H9 (cell line): Measurements from ENCODE around the gene RNF5. TPM values are rescaled to one million over a fixed set of nuclear protein-coding genes. Genes with fewer than 3 reads are reported as not detected.

ENCODE experiments used
- DNase-seq: peaks from one replicate; pipeline ENCODE4 v3.0.0-alpha.2; 2017
- H2AFZ ChIP-seq: one replicate; pipeline ENCODE4 v1.6.1; 2013; ENCODE audit warnings: mild to moderate bottlenecking, low read length, control low read depth, moderate library complexity
- H2AK5ac ChIP-seq: 2 replicates; pipeline ENCODE4 v1.6.1; 2013; ENCODE audit warnings: low read length, control low read depth, mixed read lengths; ENCODE audit not compliant: insufficient read length
- H2BK120ac ChIP-seq: one replicate; pipeline ENCODE4 v1.6.1; 2013; ENCODE audit warnings: low read depth, mild to moderate bottlenecking, low read length, control low read depth, inconsistent platforms; ENCODE audit not compliant: poor library complexity, severe bottlenecking
- H2BK12ac ChIP-seq: 2 replicates; pipeline ENCODE4 v1.6.1; 2013; ENCODE audit warnings: low read length, control low read depth, mixed read lengths, low read depth; ENCODE audit not compliant: insufficient read length
- H2BK15ac ChIP-seq: 2 replicates; pipeline ENCODE4 v1.6.1; 2013; ENCODE audit warnings: low read depth, low read length, control low read depth
- H2BK20ac ChIP-seq: one replicate; pipeline ENCODE4 v1.6.1; 2013; ENCODE audit warnings: low read depth, mild to moderate bottlenecking, low read length, control low read depth, inconsistent platforms; ENCODE audit not compliant: poor library complexity, severe bottlenecking
- H2BK5ac ChIP-seq: 2 replicates; pipeline ENCODE4 v1.6.1; 2013; ENCODE audit warnings: low read length, control low read depth, mixed read lengths; ENCODE audit not compliant: insufficient read length
- H3K14ac ChIP-seq: 2 replicates; pipeline ENCODE4 v1.6.1; 2013; ENCODE audit warnings: low read length, control low read depth; ENCODE audit not compliant: insufficient read depth
- H3K18ac ChIP-seq: 2 replicates; pipeline ENCODE4 v1.6.1; 2013; ENCODE audit warnings: low read depth, mild to moderate bottlenecking, mixed read lengths, low read length, control low read depth; ENCODE audit not compliant: insufficient read length
- H3K23ac ChIP-seq: 2 replicates; pipeline ENCODE4 v1.6.1; 2013; ENCODE audit warnings: low read length, control low read depth, mixed read lengths, low read depth; ENCODE audit not compliant: insufficient read length
- H3K23me2 ChIP-seq: 2 replicates; pipeline ENCODE4 v1.6.1; 2013; ENCODE audit warnings: low read depth, mild to moderate bottlenecking, mixed read lengths, low read length, control low read depth; ENCODE audit not compliant: insufficient read length, poor library complexity, severe bottlenecking
- H3K27ac ChIP-seq: 2 replicates; pipeline ENCODE4 v1.5.1; 2013; ENCODE audit warnings: low read length, control low read depth, mixed read lengths, low read depth; ENCODE audit not compliant: insufficient read length
- H3K27me3 ChIP-seq: 2 replicates; pipeline ENCODE4 v1.6.1; 2013; ENCODE audit warnings: low read length, control low read depth, inconsistent platforms; ENCODE audit not compliant: insufficient read depth
- H3K4ac ChIP-seq: 2 replicates; pipeline ENCODE4 v1.6.1; 2013; ENCODE audit warnings: low read depth, mild to moderate bottlenecking, control low read depth, inconsistent platforms, low read length, moderate library complexity
- H3K4me1 ChIP-seq: 2 replicates; pipeline ENCODE4 v1.6.1; 2013; ENCODE audit warnings: low read length, control low read depth, inconsistent platforms; ENCODE audit not compliant: insufficient read depth
- H3K4me2 ChIP-seq: 2 replicates; pipeline ENCODE4 v1.6.1; 2013; ENCODE audit warnings: low read length, control low read depth, mixed read lengths; ENCODE audit not compliant: insufficient read length, insufficient read depth
- H3K56ac ChIP-seq: 2 replicates; pipeline ENCODE4 v1.6.1; 2013; ENCODE audit warnings: low read depth, mild to moderate bottlenecking, mixed read lengths, low read length, control low read depth; ENCODE audit not compliant: insufficient read length
- H3K79me1 ChIP-seq: 2 replicates; pipeline ENCODE4 v1.6.1; 2013; ENCODE audit warnings: low read depth, mild to moderate bottlenecking, moderate library complexity, low read length, control low read depth, inconsistent platforms; ENCODE audit not compliant: insufficient read depth, poor library complexity, severe bottlenecking
- H3K79me2 ChIP-seq: 2 replicates; pipeline ENCODE4 v1.6.1; 2013; ENCODE audit warnings: low read length, control low read depth, inconsistent platforms; ENCODE audit not compliant: insufficient read depth
- H3K9ac ChIP-seq: 2 replicates; pipeline ENCODE4 v1.6.1; 2013; ENCODE audit warnings: low read length, control low read depth, mixed read lengths; ENCODE audit not compliant: insufficient read length; ENCODE audit errors: extremely low read depth
- H3K9me3 ChIP-seq: one replicate; pipeline ENCODE4 v1.6.1; 2013; ENCODE audit warnings: low read depth, low read length, inconsistent platforms; ENCODE audit not compliant: control insufficient read depth
- H3T11ph ChIP-seq: one replicate; pipeline ENCODE4 v1.6.1; 2013; ENCODE audit warnings: mild to moderate bottlenecking, low read length, control low read depth, inconsistent platforms
- H4K20me1 ChIP-seq: one replicate; pipeline ENCODE4 v1.6.1; 2013; ENCODE audit not compliant: control insufficient read depth, insufficient read length, insufficient read depth
- H4K5ac ChIP-seq: 2 replicates; pipeline ENCODE4 v1.6.1; 2013; ENCODE audit warnings: low read depth, mild to moderate bottlenecking, mixed read lengths, low read length, control low read depth; ENCODE audit not compliant: insufficient read length
- H4K8ac ChIP-seq: replicated peaks from 2 replicates; pipeline ENCODE4 v1.6.1; 2013; ENCODE audit warnings: low read length, control low read depth, mixed read lengths, low read depth; ENCODE audit not compliant: insufficient read length
- H4K91ac ChIP-seq: 2 replicates; pipeline ENCODE4 v1.6.1; 2013; ENCODE audit warnings: low read depth, mild to moderate bottlenecking, moderate library complexity, mixed read lengths, low read length, control low read depth; ENCODE audit not compliant: insufficient read length
- H3K27ac Mint-ChIP-seq, 3 experiments: 2 replicates in 2 of 3; 3 replicates in 1 of 3; pipeline ENCODE4 v1.8.0; 2020 to 2021; ENCODE audit warnings: mixed read lengths in 3 of 3, mild to moderate bottlenecking in 1 of 3, moderate library complexity in 1 of 3
- H3K27me3 Mint-ChIP-seq: 2 replicates; pipeline ENCODE4 v1.8.0; 2021; ENCODE audit warnings: low read depth, mild to moderate bottlenecking, moderate library complexity, mixed read lengths
- H3K36me3 Mint-ChIP-seq, 3 experiments: 2 replicates in 2 of 3; 3 replicates in 1 of 3; pipeline ENCODE4 v1.8.0; 2020 to 2021; ENCODE audit warnings: low read depth in 3 of 3, mixed read lengths in 3 of 3; ENCODE audit not compliant: insufficient read depth in 1 of 3
- H3K4me1 Mint-ChIP-seq, 2 experiments: 2 replicates each; pipeline ENCODE4 v1.8.0; 2020; ENCODE audit warnings: mixed read lengths in 2 of 2
- H3K4me3 Mint-ChIP-seq, 2 experiments: 2 replicates in 1 of 2; 3 replicates in 1 of 2; pipeline ENCODE4 v1.8.0; 2020 to 2021; ENCODE audit warnings: mild to moderate bottlenecking in 2 of 2, mixed read lengths in 2 of 2, moderate library complexity in 1 of 2
- H3K9me3 Mint-ChIP-seq, 2 experiments: 2 replicates in 1 of 2; 3 replicates in 1 of 2; pipeline ENCODE4 v1.8.0; 2020; ENCODE audit warnings: mild to moderate bottlenecking in 2 of 2, mixed read lengths in 2 of 2, moderate library complexity in 1 of 2
- CTCF ChIP-seq: fragments of 200-600 bp; sonication (generic); conservative IDR thresholded peaks from 3 replicates; pipeline ENCODE4 v1.8.0; 2021; ENCODE audit warnings: antibody characterized with exemption, mild to moderate bottlenecking
- WGBS: extraction: QIAGEN DNeasy Blood & Tissue Kit; methylation state at CpG from one replicate; pipeline ENCODE4 v1.1.7; 2013; ENCODE audit warnings: missing lambda C conversion rate, low lambda C conversion rate, mixed read lengths; ENCODE audit not compliant: insufficient read length; ENCODE audit errors: extremely low coverage; 5-methylcytosine and 5-hydroxymethylcytosine counted together
- total RNA-seq: library from RNA; stranded (reverse); gene quantifications from 2 replicates; pipeline ENCODE4 v1.2.1, GENCODE V29; 2021

The RNF5 gene
- total RNA-seq, 1 experiment from 2014 or later = 116 TPM

GRCh38 chr6:32149092-32149755, 29.0 kb upstream of the RNF5 start:
- H3K27me3 Mint-ChIP-seq = peaks cover 4% of the 10 kb centered on the region
- H3K4me2 ChIP-seq = peak overlapping the region; percentile 81

More at GRCh38 chr6:32149092-32149755, 29.0 kb upstream of the RNF5 start:
- Histone ChIP-seq H3K79me1 (no peaks in the 10 kb centered on the region), H3K79me2 (no peaks in the 10 kb centered on the region), H3K27me3 (no peaks in the 10 kb centered on the region; the same call in 1 of the 2 replicates), H3K23me2 (peaks cover 35% of the 10 kb centered on the region), H2BK12ac (no peak overlapping the region), H2BK20ac (no peak overlapping the region), H3K14ac (0 out of 2 replicates have a peak overlapping the region, but pooled peaks have one; percentile 14), H4K20me1 (no peaks in the 10 kb centered on the region), H3K4me1 (peaks cover 9% of the 10 kb centered on the region), H3K23ac (no peak overlapping the region), H3K9me3 (no peaks in the 10 kb centered on the region), H3K27ac (no peak overlapping the region), H3K9ac (no peak overlapping the region), H3K18ac (no peak overlapping the region), H2BK5ac (no peak overlapping the region), H3T11ph (no peak overlapping the region), H2AK5ac (no peak overlapping the region), H4K8ac (no peak overlapping the region), H2BK15ac (no peak overlapping the region), H3K4ac (no peak overlapping the region), H4K5ac (no peak overlapping the region), H2AFZ (no peak overlapping the region), H2BK120ac (no peak overlapping the region), H4K91ac (no peak overlapping the region), H3K56ac (no peak overlapping the region)
- peaks cover 0 to 8% (median 3%) of the 10 kb centered on the region in 3 experiments; a peak in 2 of 7 replicates for H3K36me3 Mint-ChIP-seq
- no peak for TF ChIP-seq CTCF
- H3K27ac Mint-ChIP-seq = no peak overlapping the region; a peak in 2 of 7 replicates
- peaks cover 39 to 62% of the 10 kb centered on the region in 2 experiments for H3K4me1 Mint-ChIP-seq
- no peak for DNase-seq
- no peaks in the 10 kb centered on the region; a peak in 1 of 5 replicates for H3K9me3 Mint-ChIP-seq
- H3K4me3 Mint-ChIP-seq = peak overlapping the region in 1 of 2 experiments; percentile 53; a peak in 1 of 5 replicates
- no CpG with 5 or more reads among the region's 47 CpGs for WGBS
